Activated gamma-delta T cell treated with Interleukin-2 at 50 U/mL for 16 hours (primary cell): ENCODE results near the gene RALGAPA1.
"Not testable (repeated sequence)": the region's sequence is repeated elsewhere in the genome, so short reads cannot be mapped to it uniquely, and the experiment has no call there.

ENCODE experiments used
- DNase-seq: peaks from one replicate; pipeline ENCODE4 v3.0.0-alpha.2; 2020

Gene RALGAPA1

GRCh38 chr14:35821564-35822411, 12.7 kb upstream of the RALGAPA1 start:
- no peak for DNase-seq

- no peak for DNase-seq
These were observed 10.8 kb upstream of the RALGAPA1 start for GRCh38 chr14:35819591-35820540.

- no peak for DNase-seq
These were observed 9.4 kb upstream of the RALGAPA1 start for GRCh38 chr14:35818346-35819115.

- DNase-seq = peak; percentile 83
These were observed 5.4 kb upstream of the RALGAPA1 start for GRCh38 chr14:35814371-35815005.

GRCh38 chr14:35810963-35811362, 1.9 kb upstream of the RALGAPA1 start:
- DNase-seq = no peak

- DNase-seq = no peak
These were observed 502 bp upstream of the RALGAPA1 start for GRCh38 chr14:35809597-35809996.

GRCh38 chr14:35808076-35808637, 938 bp downstream of the RALGAPA1 start:
- no peak for DNase-seq

- no peak for DNase-seq
These were observed 1.7 kb downstream of the RALGAPA1 start for GRCh38 chr14:35807131-35807961.

GRCh38 chr14:35806006-35806907, 2.8 kb downstream of the RALGAPA1 start:
- DNase-seq = no peak

GRCh38 chr14:35797796-35798195, 11.3 kb downstream of the RALGAPA1 start:
- no peak for DNase-seq

DNA sequence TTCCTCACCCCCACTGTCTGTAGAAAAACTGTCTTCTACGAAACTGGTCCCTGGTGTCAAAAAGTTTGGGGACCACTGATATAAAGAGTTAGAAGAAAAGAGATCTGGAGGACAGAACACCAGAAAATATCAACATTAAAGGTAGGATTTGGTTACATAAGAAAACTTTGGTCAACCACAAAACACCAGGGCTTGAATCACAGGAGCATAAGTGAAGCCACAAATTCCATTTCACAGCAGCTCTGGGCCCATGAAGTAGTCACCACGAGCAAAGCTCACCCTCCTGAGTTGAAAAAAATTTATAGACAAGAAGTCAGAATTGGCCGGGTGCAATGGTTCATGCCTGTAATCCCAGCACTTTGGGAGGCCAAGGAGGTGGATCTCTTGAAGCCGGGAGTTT, 19.4 kb downstream of the RALGAPA1 start:
- DNase-seq = no peak

DNA sequence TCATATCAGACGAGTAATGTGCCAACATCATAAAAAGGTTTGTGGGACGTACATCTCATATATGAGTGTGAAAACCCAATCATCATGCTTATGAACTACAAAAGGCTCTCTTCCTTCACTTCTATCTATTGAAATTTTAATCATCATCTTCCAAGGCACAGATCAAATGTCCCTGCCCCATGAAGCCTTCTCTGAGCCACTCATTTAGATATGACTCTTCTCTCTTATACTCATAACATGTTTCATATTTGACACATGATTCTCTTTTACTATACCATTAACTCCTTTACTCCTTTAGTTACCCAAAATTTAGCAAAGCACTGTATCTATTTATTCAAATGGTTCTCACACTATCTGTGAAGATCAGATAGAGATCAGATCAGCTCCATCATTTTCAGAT, 22.2 kb downstream of the RALGAPA1 start:
- no peak for DNase-seq

GRCh38 chr14:35783699-35784098, 25.4 kb downstream of the RALGAPA1 start:
- no peak for DNase-seq

- DNase-seq = no peak
These were observed 29.7 kb downstream of the RALGAPA1 start for GRCh38 chr14:35779368-35779767.

GRCh38 chr14:35777550-35777949, 31.5 kb downstream of the RALGAPA1 start:
- DNase-seq = not testable (repeated sequence)

DNA sequence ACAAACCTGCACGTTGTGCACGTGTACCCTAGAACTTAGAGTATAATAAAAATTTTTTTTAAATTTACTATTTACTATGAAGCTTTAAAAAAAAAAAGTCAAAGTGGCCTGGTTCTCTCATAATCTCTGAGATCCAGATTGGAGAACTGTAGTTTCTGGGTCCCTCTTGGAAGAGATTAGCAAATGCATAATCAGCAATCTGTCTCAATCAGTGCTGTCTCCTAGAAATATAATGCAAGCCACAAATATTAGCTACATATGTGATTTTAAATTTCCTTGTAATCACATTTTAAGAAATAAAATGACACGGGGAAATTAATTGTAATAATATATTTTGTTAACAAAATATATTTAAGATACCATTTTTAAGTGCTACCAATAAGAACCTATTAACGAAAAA, 32.3 kb downstream of the RALGAPA1 start:
- no peak for DNase-seq

- not testable (repeated sequence) for DNase-seq
These were observed 33.0 kb downstream of the RALGAPA1 start for GRCh38 chr14:35776085-35776484.

- no peak for DNase-seq
These were observed 42.4 kb downstream of the RALGAPA1 start for GRCh38 chr14:35766700-35767082.

DNA sequence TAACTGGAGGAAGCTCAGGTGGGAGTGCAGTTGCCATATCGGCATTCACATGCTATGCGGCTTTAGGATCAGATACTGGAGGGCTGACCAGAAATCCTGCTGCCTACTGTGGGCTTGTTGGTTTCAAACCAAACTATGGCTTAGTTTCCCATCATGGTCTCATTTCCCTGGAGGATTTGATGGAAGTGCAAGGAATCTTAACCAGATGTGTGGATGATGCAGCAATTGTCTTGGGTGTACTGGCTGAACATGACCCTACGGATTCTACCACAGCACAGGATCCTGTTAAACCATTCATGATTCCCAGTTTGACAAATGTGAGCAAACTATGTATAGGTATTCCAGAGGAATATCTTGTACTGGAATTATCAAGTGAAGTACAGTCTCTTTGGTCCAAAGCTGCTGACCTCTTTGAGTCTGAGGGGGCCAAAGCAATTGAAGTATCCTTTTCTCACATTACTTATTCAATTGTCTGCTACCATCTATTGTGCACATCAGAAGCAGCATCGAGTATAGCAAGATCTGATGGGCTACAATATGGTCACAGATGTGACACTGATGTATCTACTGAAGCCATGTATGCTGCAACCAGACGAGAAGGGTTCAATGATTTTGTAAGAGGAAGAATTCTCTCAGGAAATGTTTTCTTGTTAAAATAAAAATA, 42.9 kb downstream of the RALGAPA1 start:
- DNase-seq = no peak

- DNase-seq = no peak
These were observed 47.2 kb downstream of the RALGAPA1 start for GRCh38 chr14:35761922-35762321.
